K562 (cell line): ENCODE measurements around the gene WNT2. TPM values are rescaled to one million over a fixed set of nuclear protein-coding genes. Genes with fewer than 3 reads are reported as not detected.

Source experiments
- ATAC-seq: fragments of 200-7000 bp; cut with Tn5 transposase; 3 replicates; pipeline ENCODE4 v1.9.1; 2020; ENCODE audit warnings: moderate library complexity
- BruUV-seq: library from RNA; stranded (reverse); fragments of 400-500 nt; replicated peaks from 2 replicates; lab custom pipeline; 2021; lab: Mats Ljungman, UMichigan
- CTCF ChIA-PET: fragments of 300-600 bp; formaldehyde crosslinking; extraction: SDS; loops from one replicate; lab custom pipeline; 2021; ENCODE audit warnings: low intra/inter-chr PET ratio; lab: Yijun Ruan, JAX
- POLR2A ChIA-PET: fragments of 300-600, 350-650 bp; sonication (Branson Sonifier 250); formaldehyde crosslinking; extraction: SDS; loops from one replicate; lab custom pipeline; 2021; ENCODE audit warnings: antibody characterized with exemption, inconsistent platforms; lab: Yijun Ruan, JAX
- DNase-seq, 4 experiments: peaks; one replicate each; pipeline versions ENCODE4 v3.0.0 to v3.0.0-alpha.2; 2011 to 2018; ENCODE audit warnings: low spot score in 3 of 4, mixed read lengths in 3 of 4; ENCODE audit errors: extremely low read depth in 1 of 4
- FAIRE-seq: peaks from 2 replicates; lab custom pipeline; 2011; peaks lifted over from hg19 to GRCh38; lab: Jason Lieb, UNC
- H2AFZ ChIP-seq: 2 replicates; pipeline ENCODE4 v1.6.0; 2011; ENCODE audit warnings: low read depth, low read length, control low read depth, inconsistent platforms
- H3K27ac ChIP-seq: fragments of 200-600 bp; 3 replicates; pipeline ENCODE4 v1.8.0; 2011; ENCODE audit warnings: low read depth, mild to moderate bottlenecking, control low read depth, inconsistent platforms, low read length, moderate library complexity, mixed read lengths; ENCODE audit errors: extremely low read depth
- H3K27me3 ChIP-seq, 2 experiments: fragments of 300-600 bp in 1 of 2; 2 replicates in 1 of 2; 3 replicates in 1 of 2; pipeline versions ENCODE4 v1.6.0 to v1.8.0; 2011; ENCODE audit warnings: inconsistent platforms in 2 of 2, low read length in 2 of 2, mild to moderate bottlenecking in 1 of 2, mixed read lengths in 1 of 2, moderate library complexity in 1 of 2; ENCODE audit not compliant: control insufficient read depth in 2 of 2, insufficient read depth in 2 of 2
- H3K36me3 ChIP-seq: fragments of 300-600 bp; 3 replicates; pipeline ENCODE4 v1.8.0; 2011; ENCODE audit warnings: mild to moderate bottlenecking, low read length, inconsistent platforms; ENCODE audit not compliant: control insufficient read depth, insufficient read depth
- H3K4me1 ChIP-seq, 2 experiments: fragments of 200-600 bp in 1 of 2; replicated peaks in 1 of 2; 2 replicates in 1 of 2; 3 replicates in 1 of 2; pipeline versions ENCODE4 v1.5.1 to v1.8.0; 2011; ENCODE audit warnings: inconsistent platforms in 2 of 2, low read length in 2 of 2, mild to moderate bottlenecking in 1 of 2, mixed read lengths in 1 of 2, moderate library complexity in 1 of 2; ENCODE audit not compliant: control insufficient read depth in 2 of 2, insufficient read depth in 2 of 2
- H3K4me2 ChIP-seq: 2 replicates; pipeline ENCODE4 v1.6.1; 2011; ENCODE audit warnings: low read length, control low read depth, inconsistent platforms, mixed read lengths; ENCODE audit not compliant: insufficient read depth
- H3K4me3 ChIP-seq: fragments of 200-600 bp; sonication (generic), shearing (Covaris generic); 2 replicates; pipeline ENCODE4 v1.5.1; 2016; ENCODE audit warnings: control low read depth, inconsistent platforms
- H3K79me2 ChIP-seq: fragments of 200-600 bp; 3 replicates; pipeline ENCODE4 v1.8.0; 2011; ENCODE audit warnings: low read length, inconsistent platforms; ENCODE audit not compliant: control insufficient read depth, insufficient read depth
- H3K9ac ChIP-seq, 2 experiments: 2 replicates each; pipeline versions ENCODE4 v1.6.0 to v1.6.1; 2011; ENCODE audit warnings: low read depth in 2 of 2, low read length in 2 of 2, control low read depth in 1 of 2, inconsistent platforms in 1 of 2, mild to moderate bottlenecking in 1 of 2, mixed read lengths in 1 of 2; ENCODE audit not compliant: insufficient read depth in 1 of 2
- H3K9me1 ChIP-seq: one replicate; pipeline ENCODE4 v1.6.0; 2011; ENCODE audit warnings: inconsistent platforms, mild to moderate bottlenecking, low read length, moderate library complexity; ENCODE audit not compliant: control insufficient read depth, insufficient read depth
- H3K9me3 ChIP-seq: replicated peaks from 2 replicates; pipeline ENCODE4 v1.5.1; 2011; ENCODE audit warnings: low read depth, low read length, inconsistent platforms; ENCODE audit not compliant: control insufficient read depth, insufficient read depth
- H4K20me1 ChIP-seq: replicated peaks from 2 replicates; pipeline ENCODE4 v1.6.1; 2011; ENCODE audit warnings: low read length, inconsistent platforms, mixed read lengths; ENCODE audit not compliant: control insufficient read depth, insufficient read depth
- CBX3 ChIP-seq, 2 experiments: IDR thresholded peaks; 1 replicate in 1 of 2; 2 replicates in 1 of 2; pipeline ENCODE4 v1.6.1; 2012; ENCODE audit warnings: inconsistent platforms in 2 of 2, low read length in 2 of 2, borderline replicate concordance in 1 of 2, control low read depth in 1 of 2
- ZNF764 ChIP-seq: fragments of 250-450 bp; sonication (Bioruptor Pico); IDR thresholded peaks from 2 replicates; pipeline ENCODE4 v1.4.0; 2020; ENCODE audit warnings: low read depth, mild to moderate bottlenecking, moderate library complexity
- WGBS: fragments of 100-300 bp; shearing (Covaris generic); methylation state at CpG from one replicate; pipeline ENCODE4 v1.1.6; 2016; ENCODE audit warnings: low coverage, mixed read lengths; ENCODE audit not compliant: insufficient coverage; ENCODE audit errors: missing lambda C conversion rate; 5-methylcytosine and 5-hydroxymethylcytosine counted together
- in situ Hi-C: fragments of 300-500 bp; cut with MboI; formaldehyde crosslinking; loops from 4 replicates; pipeline ENCODE4 v1.15.0; 2018; ENCODE audit warnings: inconsistent platforms, mixed read lengths
- intact Hi-C: fragments of 100-400 bp; cut with micrococcal nuclease; formaldehyde crosslinking; loops from 2 replicates; pipeline ENCODE4 v1.14.2; 2022
- polyA plus RNA-seq, 8 experiments: library from polyadenylated mRNA; depleted of rRNA in 4 of 8; stranded (reverse) in 5 of 8; unstranded in 3 of 8; fragments of >200 nt; fragmentation: Nextera tagmentation in 2 of 8; fragmentation: Illumina TruSeq in 1 of 8; extraction: Ambion mirVana in 2 of 8; extraction: Trizol in 1 of 8; gene quantifications; 2 replicates each; pipeline versions ENCODE4 v1.2.1 to v1.2.3, GENCODE V29; 2011 to 2014; ENCODE audit warnings: inconsistent platforms in 1 of 8, missing spikeins in 1 of 8
- total RNA-seq, 7 experiments: library from RNA; depleted of rRNA in 6 of 7; stranded (reverse); fragments of >200 nt in 6 of 7; fragmentation: Illumina TruSeq in 2 of 7; extraction: Trizol in 2 of 7; gene quantifications; 2 replicates each; pipeline versions ENCODE4 v1.2.1 to v1.2.3, GENCODE V29; 2011 to 2021; ENCODE audit warnings: low replicate concordance in 1 of 7
- TF ChIP-seq, protein P1 (sequence below): sonication (generic); formaldehyde crosslinking; IDR thresholded peaks from 2 replicates; pipeline ENCODE4 v1.8.0; 2022; ENCODE audit warnings: missing genetic modification reagents, mild to moderate bottlenecking, moderate library complexity, borderline replicate concordance

Gene WNT2
- total and polyA plus RNA-seq, 9 of the 15 experiments (the other 6 are each of a cell fraction or from before 2014, with no cell fraction given): 0.04 TPM; not detected in 8

DNA sequence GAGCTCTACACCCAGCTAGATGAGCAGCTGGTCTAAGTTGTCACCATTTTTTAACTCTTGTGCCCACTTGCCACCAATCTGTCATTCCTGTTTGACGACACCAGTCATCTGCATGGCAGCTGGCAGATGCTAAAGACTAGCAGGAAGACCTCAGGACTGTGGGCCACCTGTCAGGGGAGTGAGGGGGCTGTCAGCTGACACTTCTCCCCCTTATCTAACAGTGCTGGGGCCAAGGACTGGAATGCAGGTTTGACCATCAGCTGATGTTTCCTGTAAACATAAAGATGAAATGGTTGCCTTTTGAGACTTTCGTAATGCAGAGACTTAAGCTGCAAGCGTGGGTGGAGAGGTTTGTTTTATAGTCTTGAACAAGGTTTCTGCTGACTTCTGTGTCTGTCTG, 93.5 kb downstream of the WNT2 start:
- POLR2A ChIA-PET: interaction anchor here (0.6 to 1.3 kb wide), 3 partner anchors 12 to 17 kb away, joined by 3 read pairs; no protein-coding TSS in a partner anchor
- no peaks in the 10 kb centered on the region for H3K27me3 ChIP-seq
- 82% methylated on average over 3 of the region's 3 CpGs for WGBS
- ATAC-seq (no peak; the same call in 2 of the 3 replicates), DNase-seq (no peak), FAIRE-seq (no peak)
- H3K9me1 ChIP-seq: no peaks in the 10 kb centered on the region
- no peak overlapping the region for H3K4me3 ChIP-seq
- H3K36me3 ChIP-seq: peaks cover 21% of the 10 kb centered on the region; the same call in 1 of the 3 replicates
- intact Hi-C loops (no loop called here), in situ Hi-C loops (no loop called here)
- H3K4me2 ChIP-seq: no peak overlapping the region
- no TSS peak for BruUV-seq
- no peaks in the 10 kb centered on the region for H3K9me3 ChIP-seq
- no peak overlapping the region for H2AFZ ChIP-seq
- no peaks in the 10 kb centered on the region for H4K20me1 ChIP-seq
- no peak overlapping the region for H3K27ac ChIP-seq
- H3K9ac ChIP-seq: no peak overlapping the region
- CTCF ChIA-PET: no interaction called here
- TF ChIP-seq CBX3 (IDR thresholded peaks at IDR 0.05; ENCODE audit: borderline replicate concordance in 1 of 2, low read length in 2 of 2): no peak
- TF ChIP-seq, protein P1, sequence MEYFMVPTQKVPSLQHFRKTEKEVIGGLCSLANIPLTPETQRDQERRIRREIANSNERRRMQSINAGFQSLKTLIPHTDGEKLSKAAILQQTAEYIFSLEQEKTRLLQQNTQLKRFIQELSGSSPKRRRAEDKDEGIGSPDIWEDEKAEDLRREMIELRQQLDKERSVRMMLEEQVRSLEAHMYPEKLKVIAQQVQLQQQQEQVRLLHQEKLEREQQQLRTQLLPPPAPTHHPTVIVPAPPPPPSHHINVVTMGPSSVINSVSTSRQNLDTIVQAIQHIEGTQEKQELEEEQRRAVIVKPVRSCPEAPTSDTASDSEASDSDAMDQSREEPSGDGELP (CRISPR knock-in tag): 0 out of 2 replicates have a peak, but pooled peaks have one; percentile 51
- H3K4me1 ChIP-seq: peaks cover 0 to 16% of the 10 kb centered on the region in 2 experiments; a peak in 3 of 5 replicates
- no peaks in the 10 kb centered on the region for H3K79me2 ChIP-seq

GRCh38 chr7:117227091-117227490, 95.8 kb downstream of the WNT2 start:
- H3K9me1 ChIP-seq: no peaks in the 10 kb centered on the region
- in situ Hi-C loops: no loop called here

More at GRCh38 chr7:117227091-117227490, 95.8 kb downstream of the WNT2 start:
- Histone ChIP-seq H3K36me3 (peaks cover 41% of the 10 kb centered on the region; the same call in 2 of the 3 replicates), H3K27ac (no peak overlapping the region), H4K20me1 (no peaks in the 10 kb centered on the region), H3K9ac (no peak overlapping the region), H3K4me3 (no peak overlapping the region), H3K9me3 (no peaks in the 10 kb centered on the region), H2AFZ (no peak overlapping the region), H3K4me2 (no peak overlapping the region), H3K4me1 (peaks cover 0 to 16% of the 10 kb centered on the region in 2 experiments; a peak in 3 of 5 replicates), H3K79me2 (no peaks in the 10 kb centered on the region), H3K27me3 (no peaks in the 10 kb centered on the region)
- no TSS peak for BruUV-seq
- FAIRE-seq (peak; percentile 32), DNase-seq (no peak), ATAC-seq (no peak)
- intact Hi-C loops: no loop called here
- TF ChIP-seq ZNF764 (CRISPR knock-in tag): no peak
- WGBS: 66% methylated on average over 4 of the region's 4 CpGs
- ChIA-PET CTCF (no interaction called here), POLR2A (interaction anchor here (0.6 kb wide), 1 partner anchor 35 kb away, joined by 3 read pairs; no protein-coding TSS in a partner anchor)
